ENCODE measurements around the gene FOXJ2.
"Not testable (repeated sequence)": the region's sequence is repeated elsewhere in the genome, so short reads cannot be mapped to it uniquely, and the experiment has no call there.

FOXJ2 gene

GRCh38 chr12:8031017-8031416 is 1.5 kb upstream of the FOXJ2 start:
- not testable (repeated sequence) for DNase-seq

- no peak for DNase-seq
Measured at GRCh38 chr12:8031872-8032241, 659 bp upstream of the FOXJ2 start.

- peak; percentile 58 to 65 for DNase-seq
Measured at GRCh38 chr12:8033153-8034044, 883 bp downstream of the FOXJ2 start.

GRCh38 chr12:8034802-8035201 is 2.3 kb downstream of the FOXJ2 start:
- DNase-seq: no peak

- no peak for DNase-seq
Measured at GRCh38 chr12:8035440-8036010, 3.0 kb downstream of the FOXJ2 start.

- DNase-seq: no peak
Measured at GRCh38 chr12:8036346-8036745, 3.8 kb downstream of the FOXJ2 start.

- no peak for DNase-seq
Measured at GRCh38 chr12:8037046-8037663, 4.6 kb downstream of the FOXJ2 start.

- no peak for DNase-seq
Measured at GRCh38 chr12:8037947-8038346, 5.4 kb downstream of the FOXJ2 start.

- no peak for DNase-seq
Measured at GRCh38 chr12:8038659-8039114, 6.2 kb downstream of the FOXJ2 start.

- no peak for DNase-seq
Measured at GRCh38 chr12:8040791-8041190, 8.3 kb downstream of the FOXJ2 start.

- DNase-seq: peak; percentile 42 to 79
Measured at GRCh38 chr12:8045952-8046944, 13.7 kb downstream of the FOXJ2 start.

GRCh38 chr12:8047842-8048241 is 15.3 kb downstream of the FOXJ2 start:
- no peak for DNase-seq

- no peak for DNase-seq
Measured at GRCh38 chr12:8048906-8049305, 16.4 kb downstream of the FOXJ2 start.

GRCh38 chr12:8050600-8051250 is 18.2 kb downstream of the FOXJ2 start:
- no peak for DNase-seq

- no peak for DNase-seq
Measured at GRCh38 chr12:8052679-8053078, 20.2 kb downstream of the FOXJ2 start.

- no peak for DNase-seq
Measured at GRCh38 chr12:8054816-8055215, 22.3 kb downstream of the FOXJ2 start.

GRCh38 chr12:8057306-8057705 is 24.8 kb downstream of the FOXJ2 start:
- no peak for DNase-seq

GRCh38 chr12:8057839-8058238 is 25.3 kb downstream of the FOXJ2 start:
- DNase-seq: no peak

GRCh38 chr12:8058506-8058905 is 26.0 kb downstream of the FOXJ2 start:
- DNase-seq: no peak

- no peak for DNase-seq
Measured at GRCh38 chr12:8064131-8064530, 31.6 kb downstream of the FOXJ2 start.

- DNase-seq: peak in 1 of 2 experiments; percentile 41
Measured at GRCh38 chr12:8065991-8066594, 33.6 kb downstream of the FOXJ2 start, which contains the start of gene C3AR1. C3AR1 (minus strand) TSS chr12:8066359; CDS start chr12:8060185, 6,174 bp downstream.

- DNase-seq: no peak
Measured at GRCh38 chr12:8069582-8069981, 37.1 kb downstream of the FOXJ2 start.
